Measurements from ENCODE around the gene MYO18A.
"Not testable (repeated sequence)": the region's sequence is repeated elsewhere in the genome, so short reads cannot be mapped to it uniquely, and the experiment has no call there.

The MYO18A gene, protein sequence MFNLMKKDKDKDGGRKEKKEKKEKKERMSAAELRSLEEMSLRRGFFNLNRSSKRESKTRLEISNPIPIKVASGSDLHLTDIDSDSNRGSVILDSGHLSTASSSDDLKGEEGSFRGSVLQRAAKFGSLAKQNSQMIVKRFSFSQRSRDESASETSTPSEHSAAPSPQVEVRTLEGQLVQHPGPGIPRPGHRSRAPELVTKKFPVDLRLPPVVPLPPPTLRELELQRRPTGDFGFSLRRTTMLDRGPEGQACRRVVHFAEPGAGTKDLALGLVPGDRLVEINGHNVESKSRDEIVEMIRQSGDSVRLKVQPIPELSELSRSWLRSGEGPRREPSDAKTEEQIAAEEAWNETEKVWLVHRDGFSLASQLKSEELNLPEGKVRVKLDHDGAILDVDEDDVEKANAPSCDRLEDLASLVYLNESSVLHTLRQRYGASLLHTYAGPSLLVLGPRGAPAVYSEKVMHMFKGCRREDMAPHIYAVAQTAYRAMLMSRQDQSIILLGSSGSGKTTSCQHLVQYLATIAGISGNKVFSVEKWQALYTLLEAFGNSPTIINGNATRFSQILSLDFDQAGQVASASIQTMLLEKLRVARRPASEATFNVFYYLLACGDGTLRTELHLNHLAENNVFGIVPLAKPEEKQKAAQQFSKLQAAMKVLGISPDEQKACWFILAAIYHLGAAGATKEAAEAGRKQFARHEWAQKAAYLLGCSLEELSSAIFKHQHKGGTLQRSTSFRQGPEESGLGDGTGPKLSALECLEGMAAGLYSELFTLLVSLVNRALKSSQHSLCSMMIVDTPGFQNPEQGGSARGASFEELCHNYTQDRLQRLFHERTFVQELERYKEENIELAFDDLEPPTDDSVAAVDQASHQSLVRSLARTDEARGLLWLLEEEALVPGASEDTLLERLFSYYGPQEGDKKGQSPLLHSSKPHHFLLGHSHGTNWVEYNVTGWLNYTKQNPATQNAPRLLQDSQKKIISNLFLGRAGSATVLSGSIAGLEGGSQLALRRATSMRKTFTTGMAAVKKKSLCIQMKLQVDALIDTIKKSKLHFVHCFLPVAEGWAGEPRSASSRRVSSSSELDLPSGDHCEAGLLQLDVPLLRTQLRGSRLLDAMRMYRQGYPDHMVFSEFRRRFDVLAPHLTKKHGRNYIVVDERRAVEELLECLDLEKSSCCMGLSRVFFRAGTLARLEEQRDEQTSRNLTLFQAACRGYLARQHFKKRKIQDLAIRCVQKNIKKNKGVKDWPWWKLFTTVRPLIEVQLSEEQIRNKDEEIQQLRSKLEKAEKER (N-terminal part only)

DNA sequence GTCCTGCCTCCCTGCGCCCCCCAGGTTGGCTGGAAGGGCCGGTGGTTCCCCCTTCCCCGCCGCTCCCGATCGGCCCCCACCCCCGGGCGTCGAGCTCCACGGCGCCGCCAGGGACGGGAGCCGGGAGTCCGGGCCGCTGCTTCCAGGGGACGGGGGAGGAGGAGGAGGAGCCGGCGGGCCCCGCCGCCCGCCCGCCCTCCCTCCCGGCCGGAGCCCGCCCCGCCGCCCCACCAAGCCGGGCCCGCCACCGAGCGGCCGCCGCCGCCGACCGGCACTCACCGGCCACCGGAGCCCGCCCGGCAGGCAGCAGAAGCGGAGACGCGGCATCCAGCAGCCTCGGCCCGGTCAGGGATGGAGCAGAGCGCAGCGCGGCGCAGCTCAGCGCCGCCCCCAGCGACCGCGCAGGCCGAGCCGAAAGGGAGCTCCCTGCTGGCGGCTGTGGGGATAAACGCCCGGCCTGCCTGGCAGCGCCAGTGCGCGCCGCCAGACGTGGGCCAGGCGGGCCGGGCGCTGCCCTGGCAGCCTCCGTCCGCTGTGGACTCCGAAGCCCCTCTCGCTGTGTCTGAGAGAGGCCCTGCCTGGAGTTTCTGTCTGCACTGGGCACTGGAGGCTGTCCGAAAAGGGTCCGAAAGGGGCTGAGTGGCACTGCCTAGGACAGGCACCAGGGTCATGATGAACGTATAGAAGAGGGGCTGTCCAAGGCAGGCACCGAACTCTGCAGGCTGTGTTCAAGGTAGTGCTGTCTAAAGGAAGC lies at the start of gene MYO18A:
TSS of gene MYO18A (minus strand) at position 365 of the 754 bp plus-strand sequence. CDS start 13,458 bp downstream, outside the sequence.
- DNase-seq: peak; percentile 73

GRCh38 chr17:29225396-29225795 lies 45.2 kb upstream of the MYO18A start:
- no peak for DNase-seq

DNA sequence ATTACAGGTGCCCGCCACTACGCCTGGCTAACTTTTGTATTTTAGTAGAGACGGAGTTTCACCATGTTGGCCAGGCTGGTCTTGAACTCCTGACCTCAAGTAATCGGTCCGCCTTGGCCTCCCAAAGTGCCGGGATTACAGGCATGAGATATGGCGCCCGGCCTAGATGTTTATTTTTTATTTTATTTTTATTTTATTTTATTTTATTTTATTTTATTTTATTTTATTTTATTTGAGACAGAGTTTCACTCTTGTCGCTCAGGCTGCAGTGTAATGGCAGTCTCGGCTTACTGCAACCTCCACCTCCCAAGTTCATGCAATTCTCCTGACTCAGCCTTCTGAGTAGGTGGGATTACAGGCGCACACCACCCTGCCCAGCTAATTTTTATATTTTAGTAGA lies 41.1 kb upstream of the MYO18A start:
- DNase-seq: not testable (repeated sequence)

GRCh38 chr17:29219378-29220047 lies 39.3 kb upstream of the MYO18A start:
- DNase-seq: peak; percentile 47

- DNase-seq: no peak
Measured at GRCh38 chr17:29216856-29217255, 36.7 kb upstream of the MYO18A start.

- no peak for DNase-seq
Measured at GRCh38 chr17:29216181-29216580, 36.0 kb upstream of the MYO18A start.

GRCh38 chr17:29215717-29216116 lies 35.5 kb upstream of the MYO18A start:
- no peak for DNase-seq

DNA sequence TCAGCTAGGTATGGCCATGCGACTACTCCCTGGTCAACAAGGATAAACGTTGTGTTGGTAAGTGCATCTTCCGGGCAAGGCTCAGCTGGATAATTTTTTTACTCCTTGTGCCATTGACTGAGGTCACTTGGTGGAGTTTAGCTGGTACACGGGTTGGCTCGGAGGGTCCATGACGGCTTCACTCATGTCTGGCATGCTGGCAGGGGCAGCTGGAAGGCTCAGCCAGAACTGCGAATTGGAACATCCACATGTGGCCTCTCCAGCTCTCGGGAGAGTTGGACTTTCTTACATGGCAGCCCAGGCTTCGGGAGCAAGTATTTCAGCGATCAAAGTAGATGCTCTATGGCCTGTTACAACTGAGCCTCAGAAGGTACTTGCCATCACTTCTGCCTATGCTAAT lies 35.0 kb upstream of the MYO18A start:
- DNase-seq: no peak

GRCh38 chr17:29214215-29215146 lies 34.3 kb upstream of the MYO18A start:
- DNase-seq: no peak

- no peak for DNase-seq
Measured at GRCh38 chr17:29212681-29213121, 32.5 kb upstream of the MYO18A start.

GRCh38 chr17:29212094-29212631 lies 32.0 kb upstream of the MYO18A start:
- DNase-seq: no peak

- DNase-seq: no peak
Measured at GRCh38 chr17:29210879-29211278, 30.7 kb upstream of the MYO18A start.

- DNase-seq: no peak
Measured at GRCh38 chr17:29209073-29209472, 28.9 kb upstream of the MYO18A start.

- no peak for DNase-seq
Measured at GRCh38 chr17:29207975-29208374, 27.8 kb upstream of the MYO18A start.

DNA sequence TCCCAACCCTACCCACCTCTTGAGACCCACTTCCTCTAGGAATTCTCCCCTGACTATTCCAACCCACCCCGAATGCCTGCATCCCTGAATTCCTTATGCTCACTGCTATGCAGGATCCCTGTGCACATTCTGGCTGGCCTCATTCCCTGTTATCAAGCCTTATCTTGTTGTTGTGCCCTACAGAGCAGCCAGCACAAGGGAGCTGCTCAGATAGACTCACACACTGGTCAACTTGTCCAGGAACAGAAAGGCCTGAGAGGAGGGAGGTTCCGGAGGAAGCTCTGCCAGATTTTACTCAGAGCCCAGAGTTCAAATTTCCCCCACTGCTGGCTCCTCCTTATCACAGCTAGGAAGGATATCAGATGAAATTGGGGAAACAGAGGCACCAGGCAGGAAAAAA lies 24.8 kb upstream of the MYO18A start:
- no peak for DNase-seq

GRCh38 chr17:29204068-29204804 lies 24.0 kb upstream of the MYO18A start:
- not testable (repeated sequence) for DNase-seq

DNA sequence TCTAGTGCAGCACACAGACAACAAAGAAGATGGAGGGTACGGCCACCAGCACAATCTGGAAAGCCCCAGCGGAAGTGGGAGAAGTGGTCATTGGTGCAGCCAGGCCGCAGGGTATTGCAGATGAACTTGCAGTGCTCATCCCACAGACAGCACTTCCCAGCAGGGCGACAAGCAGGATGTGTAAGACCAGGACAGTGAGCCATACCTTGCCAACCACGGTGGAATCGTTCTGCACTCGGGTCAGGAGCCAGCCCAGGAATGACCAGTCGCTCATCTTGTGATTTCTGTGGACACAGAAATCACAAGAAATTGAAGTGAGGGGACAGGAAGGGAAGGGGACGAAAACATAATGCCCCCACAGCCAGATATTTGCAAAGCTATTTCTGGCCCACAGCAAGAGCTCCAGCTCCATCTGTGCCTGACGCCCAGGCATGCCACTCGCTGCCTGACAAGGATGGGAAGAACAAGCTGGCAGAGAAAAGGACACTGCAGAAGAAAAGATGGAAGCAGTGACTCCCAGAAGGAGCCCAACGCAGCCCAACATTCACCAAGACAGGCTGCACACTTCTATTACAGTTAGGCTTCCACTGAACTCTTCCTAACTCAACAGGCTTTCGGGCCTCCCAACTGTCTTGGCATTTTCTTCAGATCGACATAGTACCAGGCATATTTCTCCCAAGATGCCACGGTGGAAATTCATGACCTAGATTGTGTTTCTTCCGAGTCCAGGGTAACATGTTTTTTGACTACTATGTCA lies 17.5 kb upstream of the MYO18A start:
- no peak for DNase-seq

DNA sequence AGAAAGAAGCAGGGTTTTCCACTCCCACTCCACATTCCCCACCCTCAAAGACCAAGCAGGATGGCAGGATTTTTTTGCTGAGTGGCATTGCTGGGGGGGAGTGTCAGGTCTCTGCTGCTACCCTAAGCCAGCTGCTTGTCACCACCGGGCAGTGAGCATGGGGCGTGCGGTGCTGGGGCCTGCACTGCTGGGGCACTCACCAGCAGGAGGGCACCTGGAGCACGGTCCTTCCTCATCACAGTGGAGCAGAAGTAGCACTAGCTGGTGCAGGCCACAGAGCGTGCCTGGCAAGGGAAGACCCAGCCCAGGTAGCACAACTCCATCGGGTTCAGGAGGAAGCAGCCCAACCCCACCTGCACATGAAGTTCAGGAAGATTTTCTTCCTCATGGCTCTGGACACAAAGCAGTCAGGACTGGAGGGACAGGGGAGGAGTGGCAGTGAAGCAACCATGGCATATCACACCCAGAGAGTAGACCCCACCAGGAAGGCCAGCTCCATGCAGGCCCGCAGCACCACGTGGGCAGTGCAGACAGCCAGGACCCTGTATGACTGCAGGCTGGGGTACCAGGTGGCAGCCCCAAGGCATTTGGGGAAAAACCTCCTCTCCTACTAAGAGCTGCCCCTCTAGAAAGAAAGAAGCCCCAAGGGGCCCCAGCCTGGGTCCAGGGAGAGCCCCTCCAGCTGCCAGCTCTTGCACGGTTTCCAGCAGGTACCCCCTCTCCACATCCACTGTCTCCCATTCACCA lies 16.7 kb upstream of the MYO18A start:
- no peak for DNase-seq
